B cell (primary cell): ENCODE measurements around the gene CLIP1. TPM values are rescaled to one million over a fixed set of nuclear protein-coding genes. Genes with fewer than 3 reads are reported as not detected.

Experiments used
- ATAC-seq: fragments of 200-7000 bp; cut with Tn5 transposase; one replicate; pipeline ENCODE4 v1.10.0; 2021; ENCODE audit warnings: low read depth, mild to moderate bottlenecking, moderate number of reproducible peaks, moderate library complexity
- CTCF ChIA-PET: fragments of 350-600 bp; sonication (Branson Sonifier 250); formaldehyde crosslinking; loops from one replicate; lab custom pipeline; 2021; ENCODE audit warnings: antibody characterized with exemption, inconsistent platforms; lab: Charles Lee
- POLR2A ChIA-PET: fragments of 350-600 bp; sonication (Branson Sonifier 250); formaldehyde crosslinking; loops from one replicate; lab custom pipeline; 2021; ENCODE audit warnings: antibody characterized with exemption; lab: Charles Lee
- DNase-seq: peaks from one replicate; pipeline ENCODE4 v3.0.0; 2013
- H2AFZ ChIP-seq: 2 replicates; pipeline ENCODE4 v1.6.1; 2012; ENCODE audit warnings: mild to moderate bottlenecking, low read depth, low read length; ENCODE audit not compliant: insufficient read depth, poor library complexity, severe bottlenecking
- H3K27ac ChIP-seq, 2 donors: 1 replicate in 1 of 2; 2 replicates in 1 of 2; pipeline ENCODE4 v1.5.1; 2012 to 2013; ENCODE audit warnings: low read length in 2 of 2, mild to moderate bottlenecking in 2 of 2, moderate library complexity in 1 of 2
- H3K27me3 ChIP-seq, 4 experiments: fragments of 200-600 bp in 1 of 4; sonication (generic) in 1 of 4; replicated peaks in 1 of 4; 1 replicate in 2 of 4; 2 replicates in 2 of 4; pipeline versions ENCODE4 v1.6.1 to v1.7.0; 2013 to 2016; ENCODE audit warnings: low read length in 3 of 4, mild to moderate bottlenecking in 2 of 4, mixed read lengths in 1 of 4, moderate library complexity in 1 of 4; ENCODE audit not compliant: insufficient read depth in 4 of 4, control insufficient read depth in 3 of 4; ENCODE audit errors: control extremely low read depth in 1 of 4
- H3K36me3 ChIP-seq, 2 experiments: replicated peaks in 1 of 2; 1 replicate in 1 of 2; 2 replicates in 1 of 2; pipeline versions ENCODE4 v1.6.1 to v1.7.1; 2013; ENCODE audit warnings: low read length in 1 of 2; ENCODE audit not compliant: insufficient read depth in 2 of 2, control insufficient read depth in 1 of 2; ENCODE audit errors: control extremely low read depth in 1 of 2, extremely low read depth in 1 of 2
- H3K4me1 ChIP-seq, 2 donors: fragments of 200-600 bp in 1 of 2; sonication (generic) in 1 of 2; 1 replicate in 1 of 2; 2 replicates in 1 of 2; pipeline versions ENCODE4 v1.5.1 to v1.6.1; 2013 to 2017; ENCODE audit warnings: low read length in 2 of 2; ENCODE audit not compliant: control insufficient read depth in 2 of 2, insufficient read depth in 2 of 2
- H3K4me2 ChIP-seq: replicated peaks from 2 replicates; pipeline ENCODE3; 2012; ENCODE audit warnings: mild to moderate bottlenecking, low read depth, low read length; ENCODE audit not compliant: poor library complexity, severe bottlenecking
- H3K4me3 ChIP-seq, 5 experiments: fragments of 200-600 bp in 1 of 5; sonication (generic) in 1 of 5; 1 replicate in 3 of 5; 2 replicates in 2 of 5; pipeline versions ENCODE4 v1.5.1 to v1.7.0; 2011 to 2016; ENCODE audit warnings: low read length in 4 of 5, mild to moderate bottlenecking in 4 of 5, low read depth in 2 of 5, control low read depth in 1 of 5, moderate library complexity in 1 of 5; ENCODE audit not compliant: insufficient read depth in 1 of 5; ENCODE audit errors: control extremely low read depth in 1 of 5, extremely low read depth in 1 of 5
- H3K79me2 ChIP-seq: fragments of 200-600 bp; sonication (generic); one replicate; pipeline ENCODE4 v1.6.0; 2016; ENCODE audit warnings: low read length; ENCODE audit not compliant: control insufficient read depth, insufficient read depth
- H3K9ac ChIP-seq: fragments of 200-600 bp; sonication (generic); 2 replicates; pipeline ENCODE4 v1.6.1; 2017; ENCODE audit warnings: mild to moderate bottlenecking, low read length, moderate library complexity
- H3K9me3 ChIP-seq, 3 donors: one replicate each; pipeline versions ENCODE4 v1.6.1 to v1.7.1; 2013; ENCODE audit warnings: low read length in 2 of 3; ENCODE audit not compliant: control insufficient read depth in 2 of 3, insufficient read depth in 1 of 3; ENCODE audit errors: control extremely low read depth in 1 of 3
- H4K20me1 ChIP-seq: 2 replicates; pipeline ENCODE4 v1.6.0; 2012; ENCODE audit warnings: mild to moderate bottlenecking, low read length; ENCODE audit not compliant: insufficient read depth, control insufficient read depth, poor library complexity, severe bottlenecking
- H3K27ac Mint-ChIP-seq: one replicate; pipeline ENCODE4 v1.8.0; 2021; ENCODE audit warnings: mixed read lengths
- H3K27me3 Mint-ChIP-seq: one replicate; pipeline ENCODE4 v1.8.0; 2021; ENCODE audit warnings: mixed read lengths
- H3K4me1 Mint-ChIP-seq: one replicate; pipeline ENCODE4 v1.8.0; 2021; ENCODE audit warnings: mixed read lengths
- H3K4me3 Mint-ChIP-seq: one replicate; pipeline ENCODE4 v1.8.0; 2021; ENCODE audit warnings: mixed read lengths
- H3K9me3 Mint-ChIP-seq: one replicate; pipeline ENCODE4 v1.8.0; 2022; ENCODE audit warnings: mixed read lengths; ENCODE audit not compliant: insufficient read depth
- CTCF ChIP-seq: fragments of 200-600 bp; IDR thresholded peaks from one replicate; pipeline ENCODE4 v1.8.0; 2022; ENCODE audit warnings: antibody characterized with exemption, mild to moderate bottlenecking
- EZH2 ChIP-seq: IDR thresholded peaks from 2 replicates; pipeline ENCODE4 v1.6.1; 2012; ENCODE audit warnings: borderline replicate concordance, low read depth, mild to moderate bottlenecking, moderate library complexity, low read length; ENCODE audit not compliant: insufficient read depth, poor library complexity, severe bottlenecking
- WGBS: methylation state at CpG from one replicate; pipeline ENCODE4 v1.1.5; 2013; ENCODE audit warnings: missing lambda C conversion rate; ENCODE audit not compliant: insufficient coverage; 5-methylcytosine and 5-hydroxymethylcytosine counted together
- intact Hi-C: fragments of 100-400 bp; cut with micrococcal nuclease; formaldehyde crosslinking; loops from one replicate; pipeline ENCODE4 v1.10.0; 2022
- polyA plus RNA-seq: library from polyadenylated mRNA; depleted of rRNA; stranded (reverse); fragments of >200 nt; gene quantifications from 2 replicates; pipeline ENCODE4 v1.2.3, GENCODE V29; 2012
- total RNA-seq, 2 donors: library from RNA; stranded (reverse); fragments of 120-200 nt in 1 of 2; gene quantifications; 1 replicate in 1 of 2; 2 replicates in 1 of 2; pipeline versions ENCODE4 v1.2.3 to v1.2.4, GENCODE V29; 2013 to 2022

CLIP1 gene
- total and polyA plus RNA-seq, 2 donors (not counting 1 experiment from before 2014, with no cell fraction given) = 17.0 to 64.9 TPM

- Histone ChIP-seq H3K27ac (no peak overlapping the region), H3K4me2 (no peak overlapping the region), H3K9ac (no peak overlapping the region), H3K27me3 (no peaks in the 10 kb centered on the region), H3K9me3 (no peaks in the 10 kb centered on the region), H3K4me1 (no peaks in the 10 kb centered on the region), H4K20me1 (no peaks in the 10 kb centered on the region), H3K36me3 (peaks cover 0 to 23% of the 10 kb centered on the region in 2 experiments), H2AFZ (no peak overlapping the region), H3K4me3 (no peak overlapping the region), H3K79me2 (no peaks in the 10 kb centered on the region)
- DNase-seq (no peak), ATAC-seq (no peak)
- H3K4me3 Mint-ChIP-seq = no peak overlapping the region
- WGBS = no CpG with 5 or more reads among the region's 4 CpGs
- no peak overlapping the region for H3K27ac Mint-ChIP-seq
- no peak for TF ChIP-seq CTCF
- no peak for TF ChIP-seq EZH2
- ChIA-PET POLR2A (no interaction called here), CTCF (interaction anchor here (0.9 kb wide), 1 partner anchor 10 kb away, joined by 3 read pairs; no protein-coding TSS in a partner anchor)
- H3K9me3 Mint-ChIP-seq = no peaks in the 10 kb centered on the region
- no peaks in the 10 kb centered on the region for H3K4me1 Mint-ChIP-seq
- intact Hi-C loops = no loop called here
- no peaks in the 10 kb centered on the region for H3K27me3 Mint-ChIP-seq
Observed at GRCh38 chr12:122348505-122348904, 74.0 kb downstream of the CLIP1 start.

GRCh38 chr12:122346054-122346453 is 76.4 kb downstream of the CLIP1 start:
- WGBS = 100% methylated on average over 4 of the region's 5 CpGs
- ChIA-PET POLR2A (no interaction called here), CTCF (no interaction called here)
- Histone ChIP-seq H3K4me2 (no peak overlapping the region), H3K9me3 (no peaks in the 10 kb centered on the region), H3K79me2 (no peaks in the 10 kb centered on the region), H3K9ac (no peak overlapping the region), H3K27me3 (no peaks in the 10 kb centered on the region), H3K27ac (no peak overlapping the region), H2AFZ (no peak overlapping the region), H3K4me3 (no peak overlapping the region), H3K36me3 (peaks cover 0 to 12% of the 10 kb centered on the region in 2 experiments), H3K4me1 (no peaks in the 10 kb centered on the region), H4K20me1 (no peaks in the 10 kb centered on the region)
- no peaks in the 10 kb centered on the region for H3K4me1 Mint-ChIP-seq
- no peak for DNase-seq
- no peak overlapping the region for H3K27ac Mint-ChIP-seq
- no peaks in the 10 kb centered on the region for H3K27me3 Mint-ChIP-seq
- no peak overlapping the region for H3K4me3 Mint-ChIP-seq
- intact Hi-C loops = no loop called here
- H3K9me3 Mint-ChIP-seq = no peaks in the 10 kb centered on the region
- ATAC-seq = no peak
- TF ChIP-seq CTCF (no peak), EZH2 (no peak)
